ENCODE results near the gene EXOC6B.

Gene EXOC6B

DNA sequence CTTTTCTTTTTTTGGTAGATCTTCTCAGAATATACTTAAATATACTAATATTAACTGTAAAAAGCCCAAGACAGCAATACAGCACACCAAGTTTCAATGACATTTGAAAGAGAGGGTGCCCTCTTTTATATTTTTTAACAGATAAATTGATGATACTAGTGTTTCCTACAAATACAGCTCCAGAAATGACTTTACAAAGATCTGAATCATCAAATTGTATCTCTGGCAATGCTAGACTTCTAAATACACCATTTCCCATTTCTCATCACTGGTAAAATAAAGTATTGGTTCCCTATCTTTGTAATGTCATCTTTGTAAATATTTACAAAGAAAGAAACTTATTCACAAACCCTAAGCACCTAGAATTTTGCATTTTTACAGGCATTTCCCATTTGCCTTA is 281.3 kb downstream of the EXOC6B start (continued):
- TF ChIP-seq, protein P1, sequence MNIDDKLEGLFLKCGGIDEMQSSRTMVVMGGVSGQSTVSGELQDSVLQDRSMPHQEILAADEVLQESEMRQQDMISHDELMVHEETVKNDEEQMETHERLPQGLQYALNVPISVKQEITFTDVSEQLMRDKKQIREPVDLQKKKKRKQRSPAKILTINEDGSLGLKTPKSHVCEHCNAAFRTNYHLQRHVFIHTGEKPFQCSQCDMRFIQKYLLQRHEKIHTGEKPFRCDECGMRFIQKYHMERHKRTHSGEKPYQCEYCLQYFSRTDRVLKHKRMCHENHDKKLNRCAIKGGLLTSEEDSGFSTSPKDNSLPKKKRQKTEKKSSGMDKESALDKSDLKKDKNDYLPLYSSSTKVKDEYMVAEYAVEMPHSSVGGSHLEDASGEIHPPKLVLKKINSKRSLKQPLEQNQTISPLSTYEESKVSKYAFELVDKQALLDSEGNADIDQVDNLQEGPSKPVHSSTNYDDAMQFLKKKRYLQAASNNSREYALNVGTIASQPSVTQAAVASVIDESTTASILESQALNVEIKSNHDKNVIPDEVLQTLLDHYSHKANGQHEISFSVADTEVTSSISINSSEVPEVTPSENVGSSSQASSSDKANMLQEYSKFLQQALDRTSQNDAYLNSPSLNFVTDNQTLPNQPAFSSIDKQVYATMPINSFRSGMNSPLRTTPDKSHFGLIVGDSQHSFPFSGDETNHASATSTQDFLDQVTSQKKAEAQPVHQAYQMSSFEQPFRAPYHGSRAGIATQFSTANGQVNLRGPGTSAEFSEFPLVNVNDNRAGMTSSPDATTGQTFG (tag by site-specific recombination; IDR thresholded peaks at IDR 0.05; ENCODE audit: borderline replicate concordance) = no peak

DNA sequence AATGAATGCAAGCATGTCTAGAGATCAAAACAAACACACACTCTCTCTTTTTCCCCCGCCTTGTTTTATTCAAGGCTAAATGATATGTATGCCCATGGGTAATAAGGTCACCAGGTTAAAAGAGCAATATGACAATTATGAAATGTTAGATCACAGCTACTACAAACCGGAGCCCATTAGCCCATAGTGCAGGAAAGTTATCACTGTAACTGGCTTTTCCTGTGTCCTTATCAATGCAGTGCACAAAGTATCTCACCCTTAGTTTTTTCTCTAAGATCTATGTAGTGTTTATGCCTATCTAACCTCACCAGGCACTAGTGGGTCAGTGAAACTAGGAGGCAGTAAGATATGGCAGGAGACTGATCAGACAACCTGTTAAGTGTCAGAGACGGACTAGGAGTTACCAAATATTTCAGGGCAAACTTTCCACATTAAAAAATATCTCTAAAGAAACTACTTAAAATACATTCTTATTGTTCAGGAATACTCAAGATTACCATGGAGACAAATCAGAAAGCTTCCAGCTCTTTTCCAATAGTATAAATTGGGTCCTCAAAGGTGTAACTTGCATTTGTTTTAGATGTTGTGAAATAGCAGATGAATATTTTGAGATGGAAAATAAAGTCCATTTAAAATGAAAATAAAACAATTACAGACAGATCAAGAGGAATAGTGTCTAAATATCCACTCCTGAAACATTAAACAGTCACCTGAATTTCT is 282.2 kb downstream of the EXOC6B start:
- H3K9me3 ChIP-seq (ENCODE audit: control insufficient read depth, insufficient read depth, low read depth, low read length) = no peaks in the 10 kb centered on the region

DNA sequence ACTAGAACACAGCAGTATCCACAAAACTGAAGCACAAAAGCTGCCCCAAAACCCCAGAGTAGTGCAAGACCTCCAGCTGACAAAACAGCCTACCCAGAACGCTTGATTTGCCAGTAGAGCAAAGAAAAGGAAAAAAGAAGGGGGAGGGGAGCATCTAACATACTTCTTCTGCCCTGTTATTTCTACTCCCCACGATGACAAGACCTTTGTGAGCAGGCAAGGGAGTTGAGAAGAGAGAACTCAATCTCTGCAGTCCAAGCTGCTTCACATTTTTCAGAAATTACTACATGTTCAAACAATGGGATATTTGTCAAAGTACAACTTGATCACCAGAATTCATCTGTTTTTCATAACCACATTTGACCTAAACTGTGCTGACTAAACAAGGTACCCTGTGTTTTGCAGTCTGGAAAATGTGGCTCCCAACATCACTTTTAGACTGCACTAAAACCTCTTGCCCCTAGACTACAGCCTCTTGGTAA is 286.7 kb downstream of the EXOC6B start:
- ChIA-PET POLR2A (no interaction called here), CTCF (no interaction called here)
- H3K9me3 ChIP-seq (ENCODE audit: control insufficient read depth, insufficient read depth, low read depth, low read length) = no peaks in the 10 kb centered on the region
- no peaks in the 10 kb centered on the region for H3K4me1 ChIP-seq (ENCODE audit: control insufficient read depth, insufficient read depth, low read length)
- H3K4me3 ChIP-seq (ENCODE audit: low read depth, low read length) = no peak overlapping the region
- no peaks in the 10 kb centered on the region for H3K36me3 ChIP-seq (ENCODE audit: control insufficient read depth in 2 of 2, insufficient read depth in 1 of 2, low read length in 2 of 2)
- no peak overlapping the region for H3K27ac ChIP-seq (ENCODE audit: extremely low read depth, low read depth, low read length)
- TF ChIP-seq ZEB2 (tag by site-specific recombination; IDR thresholded peaks at IDR 0.05) (no peak), ZNF76 (tag by site-specific recombination; IDR thresholded peaks at IDR 0.05; ENCODE audit: borderline replicate concordance, low read depth) (no peak), ZNF112 (tag by site-specific recombination; IDR thresholded peaks at IDR 0.05) (no peak), GLI2 (tag by site-specific recombination; IDR thresholded peaks at IDR 0.05; ENCODE audit: borderline replicate concordance, low read depth) (no peak), ZNF404 (tag by site-specific recombination; IDR thresholded peaks at IDR 0.05) (no peak), FEZF1 (tag by site-specific recombination; IDR thresholded peaks at IDR 0.05) (no peak), ZNF202 (tag by site-specific recombination; IDR thresholded peaks at IDR 0.05; ENCODE audit: borderline replicate concordance) (no peak), KLF10 (tag by site-specific recombination; IDR thresholded peaks at IDR 0.05) (no peak)
- TF ChIP-seq, protein P2, sequence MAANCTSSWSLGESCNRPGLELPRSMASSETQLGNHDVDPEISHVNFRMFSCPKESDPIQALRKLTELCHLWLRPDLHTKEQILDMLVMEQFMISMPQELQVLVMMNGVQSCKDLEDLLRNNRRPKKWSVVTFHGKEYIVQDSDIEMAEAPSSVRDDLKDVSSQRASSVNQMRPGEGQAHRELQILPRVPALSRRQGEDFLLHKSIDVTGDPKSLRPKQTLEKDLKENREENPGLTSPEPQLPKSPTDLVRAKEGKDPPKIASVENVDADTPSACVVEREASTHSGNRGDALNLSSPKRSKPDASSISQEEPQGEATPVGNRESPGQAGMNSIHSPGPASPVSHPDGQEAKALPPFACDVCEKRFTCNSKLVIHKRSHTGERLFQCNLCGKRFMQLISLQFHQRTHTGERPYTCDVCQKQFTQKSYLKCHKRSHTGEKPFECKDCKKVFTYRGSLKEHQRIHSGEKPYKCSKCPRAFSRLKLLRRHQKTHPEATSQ (tag by site-specific recombination; IDR thresholded peaks at IDR 0.05) = no peak
- TF ChIP-seq, protein P3, sequence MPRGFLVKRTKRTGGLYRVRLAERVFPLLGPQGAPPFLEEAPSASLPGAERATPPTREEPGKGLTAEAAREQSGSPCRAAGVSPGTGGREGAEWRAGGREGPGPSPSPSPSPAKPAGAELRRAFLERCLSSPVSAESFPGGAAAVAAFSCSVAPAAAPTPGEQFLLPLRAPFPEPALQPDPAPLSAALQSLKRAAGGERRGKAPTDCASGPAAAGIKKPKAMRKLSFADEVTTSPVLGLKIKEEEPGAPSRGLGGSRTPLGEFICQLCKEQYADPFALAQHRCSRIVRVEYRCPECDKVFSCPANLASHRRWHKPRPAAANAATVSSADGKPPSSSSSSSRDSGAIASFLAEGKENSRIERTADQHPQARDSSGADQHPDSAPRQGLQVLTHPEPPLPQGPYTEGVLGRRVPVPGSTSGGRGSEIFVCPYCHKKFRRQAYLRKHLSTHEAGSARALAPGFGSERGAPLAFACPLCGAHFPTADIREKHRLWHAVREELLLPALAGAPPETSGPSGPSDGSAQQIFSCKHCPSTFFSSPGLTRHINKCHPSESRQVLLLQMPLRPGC (tag by site-specific recombination; IDR thresholded peaks at IDR 0.05) = no peak

More for the DNA sequence above, 282.2 kb downstream of the EXOC6B start:
- Histone ChIP-seq H3K27ac (ENCODE audit: extremely low read depth, low read depth, low read length) (no peak overlapping the region), H3K4me1 (ENCODE audit: control insufficient read depth, insufficient read depth, low read length) (peaks cover 2% of the 10 kb centered on the region; the same call in 1 of the 2 replicates), H3K4me3 (ENCODE audit: low read depth, low read length) (no peak overlapping the region), H3K36me3 (ENCODE audit: control insufficient read depth in 2 of 2, insufficient read depth in 1 of 2, low read length in 2 of 2) (no peaks in the 10 kb centered on the region)
- POLR2A ChIA-PET = no interaction called here
- TF ChIP-seq, protein P2 (tag by site-specific recombination; IDR thresholded peaks at IDR 0.05) = no peak
- TF ChIP-seq, protein P4, sequence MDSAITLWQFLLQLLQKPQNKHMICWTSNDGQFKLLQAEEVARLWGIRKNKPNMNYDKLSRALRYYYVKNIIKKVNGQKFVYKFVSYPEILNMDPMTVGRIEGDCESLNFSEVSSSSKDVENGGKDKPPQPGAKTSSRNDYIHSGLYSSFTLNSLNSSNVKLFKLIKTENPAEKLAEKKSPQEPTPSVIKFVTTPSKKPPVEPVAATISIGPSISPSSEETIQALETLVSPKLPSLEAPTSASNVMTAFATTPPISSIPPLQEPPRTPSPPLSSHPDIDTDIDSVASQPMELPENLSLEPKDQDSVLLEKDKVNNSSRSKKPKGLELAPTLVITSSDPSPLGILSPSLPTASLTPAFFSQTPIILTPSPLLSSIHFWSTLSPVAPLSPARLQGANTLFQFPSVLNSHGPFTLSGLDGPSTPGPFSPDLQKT (IDR thresholded peaks at IDR 0.05; ENCODE audit: borderline replicate concordance, low read depth, low read length) = no peak
- TF ChIP-seq ZNF274 (IDR thresholded peaks at IDR 0.05; ENCODE audit: low read length) (no peak), ZNF274 (tag by site-specific recombination; IDR thresholded peaks at IDR 0.05; ENCODE audit: borderline replicate concordance) (no peak), ZNF529 (tag by site-specific recombination; IDR thresholded peaks at IDR 0.05; ENCODE audit: insufficient replicate concordance) (no peak), ZNF366 (tag by site-specific recombination; conservative IDR thresholded peaks at IDR 0.05) (no peak), ZNF473 (tag by site-specific recombination; IDR thresholded peaks at IDR 0.05) (no peak), ZNF585B (tag by site-specific recombination; IDR thresholded peaks at IDR 0.05) (no peak), ZNF138 (tag by site-specific recombination; IDR thresholded peaks at IDR 0.05; ENCODE audit: borderline replicate concordance) (no peak), KLF16 (tag by site-specific recombination; IDR thresholded peaks at IDR 0.05) (no peak)
- TF ChIP-seq, protein P5, sequence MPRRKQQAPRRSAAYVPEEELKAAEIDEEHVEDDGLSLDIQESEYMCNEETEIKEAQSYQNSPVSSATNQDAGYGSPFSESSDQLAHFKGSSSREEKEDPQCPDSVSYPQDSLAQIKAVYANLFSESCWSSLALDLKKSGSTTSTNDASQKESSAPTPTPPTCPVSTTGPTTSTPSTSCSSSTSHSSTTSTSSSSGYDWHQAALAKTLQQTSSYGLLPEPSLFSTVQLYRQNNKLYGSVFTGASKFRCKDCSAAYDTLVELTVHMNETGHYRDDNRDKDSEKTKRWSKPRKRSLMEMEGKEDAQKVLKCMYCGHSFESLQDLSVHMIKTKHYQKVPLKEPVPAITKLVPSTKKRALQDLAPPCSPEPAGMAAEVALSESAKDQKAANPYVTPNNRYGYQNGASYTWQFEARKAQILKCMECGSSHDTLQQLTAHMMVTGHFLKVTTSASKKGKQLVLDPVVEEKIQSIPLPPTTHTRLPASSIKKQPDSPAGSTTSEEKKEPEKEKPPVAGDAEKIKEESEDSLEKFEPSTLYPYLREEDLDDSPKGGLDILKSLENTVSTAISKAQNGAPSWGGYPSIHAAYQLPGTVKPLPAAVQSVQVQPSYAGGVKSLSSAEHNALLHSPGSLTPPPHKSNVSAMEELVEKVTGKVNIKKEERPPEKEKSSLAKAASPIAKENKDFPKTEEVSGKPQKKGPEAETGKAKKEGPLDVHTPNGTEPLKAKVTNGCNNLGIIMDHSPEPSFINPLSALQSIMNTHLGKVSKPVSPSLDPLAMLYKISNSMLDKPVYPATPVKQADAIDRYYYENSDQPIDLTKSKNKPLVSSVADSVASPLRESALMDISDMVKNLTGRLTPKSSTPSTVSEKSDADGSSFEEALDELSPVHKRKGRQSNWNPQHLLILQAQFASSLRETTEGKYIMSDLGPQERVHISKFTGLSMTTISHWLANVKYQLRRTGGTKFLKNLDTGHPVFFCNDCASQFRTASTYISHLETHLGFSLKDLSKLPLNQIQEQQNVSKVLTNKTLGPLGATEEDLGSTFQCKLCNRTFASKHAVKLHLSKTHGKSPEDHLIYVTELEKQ (tag by site-specific recombination; IDR thresholded peaks at IDR 0.05; ENCODE audit: borderline replicate concordance) = no peak
- CTCF ChIA-PET = interaction anchor here (0.7 to 0.9 kb wide), 3 partner anchors 53 to 750 kb away, joined by 3 to 4 read pairs (median 3); no protein-coding TSS in a partner anchor
